Measurements from ENCODE around the gene PTCHD1.

The PTCHD1 gene

DNA sequence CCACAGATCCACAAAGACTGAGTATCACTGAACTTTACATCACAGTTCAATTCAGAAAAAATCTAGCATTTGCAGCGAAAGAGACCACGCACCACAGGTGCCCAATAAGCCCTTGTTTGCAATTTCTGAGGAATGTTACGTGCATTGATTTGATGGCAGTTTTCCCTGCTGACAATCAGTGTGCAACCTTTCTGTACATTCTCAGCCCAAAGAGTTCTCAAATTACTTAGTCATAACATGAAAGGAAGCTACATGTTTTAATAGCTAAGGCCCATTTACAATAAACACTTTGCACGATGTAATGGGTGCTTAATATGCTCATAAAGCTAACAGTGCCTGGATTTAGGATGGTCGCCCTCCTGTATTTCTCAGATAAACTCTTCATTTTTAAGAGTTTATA lies 47.9 kb downstream of the PTCHD1 start:
- ChIA-PET POLR2A (no interaction called here), CTCF (interaction anchor here (1.0 kb wide), 1 partner anchor 21 kb away, joined by 3 read pairs; no protein-coding TSS in a partner anchor)
- no peak for DNase-seq (ENCODE audit: extremely low spot score)
- TF ChIP-seq, protein P1, sequence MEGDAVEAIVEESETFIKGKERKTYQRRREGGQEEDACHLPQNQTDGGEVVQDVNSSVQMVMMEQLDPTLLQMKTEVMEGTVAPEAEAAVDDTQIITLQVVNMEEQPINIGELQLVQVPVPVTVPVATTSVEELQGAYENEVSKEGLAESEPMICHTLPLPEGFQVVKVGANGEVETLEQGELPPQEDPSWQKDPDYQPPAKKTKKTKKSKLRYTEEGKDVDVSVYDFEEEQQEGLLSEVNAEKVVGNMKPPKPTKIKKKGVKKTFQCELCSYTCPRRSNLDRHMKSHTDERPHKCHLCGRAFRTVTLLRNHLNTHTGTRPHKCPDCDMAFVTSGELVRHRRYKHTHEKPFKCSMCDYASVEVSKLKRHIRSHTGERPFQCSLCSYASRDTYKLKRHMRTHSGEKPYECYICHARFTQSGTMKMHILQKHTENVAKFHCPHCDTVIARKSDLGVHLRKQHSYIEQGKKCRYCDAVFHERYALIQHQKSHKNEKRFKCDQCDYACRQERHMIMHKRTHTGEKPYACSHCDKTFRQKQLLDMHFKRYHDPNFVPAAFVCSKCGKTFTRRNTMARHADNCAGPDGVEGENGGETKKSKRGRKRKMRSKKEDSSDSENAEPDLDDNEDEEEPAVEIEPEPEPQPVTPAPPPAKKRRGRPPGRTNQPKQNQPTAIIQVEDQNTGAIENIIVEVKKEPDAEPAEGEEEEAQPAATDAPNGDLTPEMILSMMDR (IDR thresholded peaks at IDR 0.05; ENCODE audit: control extremely low read depth, extremely low read depth, low read depth, missing control alignments) = no peak

DNA sequence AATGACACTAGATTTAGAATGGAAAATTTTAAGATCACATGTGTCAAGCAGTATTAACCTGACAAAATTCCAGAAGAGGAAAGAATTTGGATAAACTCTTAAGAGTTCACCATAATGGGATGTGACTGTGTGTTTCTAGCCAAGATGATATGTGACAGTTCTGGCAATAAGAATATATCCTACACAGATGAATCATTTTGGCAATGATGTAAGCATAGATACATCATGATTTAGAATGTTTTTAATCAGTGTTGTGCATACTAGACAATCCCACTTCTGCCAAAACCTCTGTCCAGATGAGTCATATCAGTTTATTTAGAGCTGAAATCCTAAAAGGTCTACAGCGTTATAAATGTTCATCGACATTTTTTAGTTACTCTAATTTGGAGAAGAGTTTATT lies 48.8 kb downstream of the PTCHD1 start:
- DNase-seq (ENCODE audit: extremely low spot score) = no peak
- ChIA-PET POLR2A (no interaction called here), CTCF (no interaction called here)
- TF ChIP-seq, protein P1 (IDR thresholded peaks at IDR 0.05; ENCODE audit: control extremely low read depth, extremely low read depth, low read depth, missing control alignments) = no peak

GRCh38 chrX:23385242-23385641 lies 50.6 kb downstream of the PTCHD1 start:
- DNase-seq (ENCODE audit: extremely low spot score) = no peak
- ChIA-PET POLR2A (no interaction called here), CTCF (no interaction called here)
- TF ChIP-seq, protein P1 (IDR thresholded peaks at IDR 0.05; ENCODE audit: control extremely low read depth, extremely low read depth, low read depth, missing control alignments) = no peak

DNA sequence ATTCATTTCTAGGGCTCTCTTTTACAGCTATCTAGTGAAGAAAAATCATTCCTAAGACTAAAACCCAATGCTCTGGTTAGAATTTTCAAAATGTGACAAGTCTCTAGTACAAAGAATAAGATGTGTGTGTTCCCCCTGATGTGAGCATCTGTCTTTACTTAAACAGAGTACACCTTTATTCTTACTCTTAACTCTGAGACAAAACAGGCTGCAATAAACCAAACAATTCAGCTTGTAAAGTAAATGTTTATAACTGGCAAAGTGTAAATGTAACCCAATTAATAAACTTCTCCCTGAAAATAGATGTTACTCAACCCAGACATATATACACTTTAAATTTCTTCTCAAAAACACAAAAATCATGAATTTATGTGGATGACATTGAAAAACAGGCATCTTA lies 51.6 kb downstream of the PTCHD1 start:
- DNase-seq (ENCODE audit: extremely low spot score) = no peak
- POLR2A ChIA-PET = no interaction called here
- CTCF ChIA-PET = interaction anchor here (0.9 kb wide), 1 partner anchor 11 kb away, joined by 3 read pairs; no protein-coding TSS in a partner anchor
- TF ChIP-seq, protein P1 (IDR thresholded peaks at IDR 0.05; ENCODE audit: control extremely low read depth, extremely low read depth, low read depth, missing control alignments) = no peak

GRCh38 chrX:23386726-23387125 lies 52.1 kb downstream of the PTCHD1 start:
- ChIA-PET CTCF (interaction anchor here (0.9 kb wide), 1 partner anchor 11 kb away, joined by 3 read pairs; no protein-coding TSS in a partner anchor), POLR2A (no interaction called here)
- TF ChIP-seq, protein P1 (IDR thresholded peaks at IDR 0.05; ENCODE audit: control extremely low read depth, extremely low read depth, low read depth, missing control alignments) = no peak
- no peak for DNase-seq (ENCODE audit: extremely low spot score)

- TF ChIP-seq, protein P1 (IDR thresholded peaks at IDR 0.05; ENCODE audit: control extremely low read depth, extremely low read depth, low read depth, missing control alignments) = no peak
- CTCF ChIA-PET = no interaction called here
- no peak for DNase-seq (ENCODE audit: extremely low spot score)
- POLR2A ChIA-PET = no interaction called here
Measured at GRCh38 chrX:23387550-23388184, 53.0 kb downstream of the PTCHD1 start.
